Panc1 (cell line): ENCODE data around the gene LRMDA. TPM values are rescaled to one million over a fixed set of nuclear protein-coding genes. Genes with fewer than 3 reads are reported as not detected.

Source experiments
- ATAC-seq: fragments of 200-7000 bp; cut with Tn5 transposase; 2 replicates; pipeline ENCODE4 v1.9.1; 2020; ENCODE audit warnings: mild to moderate bottlenecking, moderate library complexity
- BruUV-seq: library from RNA; stranded (reverse); fragments of 400-500 nt; replicated peaks from 2 replicates; lab custom pipeline; 2021; lab: Mats Ljungman, UMichigan
- CTCF ChIA-PET: fragments of 300-600 bp; sonication (Branson Sonifier 250); formaldehyde crosslinking; loops from one replicate; lab custom pipeline; 2022; ENCODE audit warnings: antibody characterized with exemption; lab: Charles Lee
- POLR2A ChIA-PET: fragments of 300-600 bp; sonication (Branson Sonifier 250); formaldehyde crosslinking; loops from one replicate; lab custom pipeline; 2022; ENCODE audit warnings: antibody characterized with exemption; lab: Charles Lee
- DNase-seq: peaks from one replicate; pipeline ENCODE4 v3.0.0-alpha.2; 2010; ENCODE audit warnings: low read depth, low spot score
- H3K27ac ChIP-seq: 2 replicates; pipeline ENCODE4 v1.5.1; 2011; ENCODE audit warnings: mild to moderate bottlenecking, low read length, inconsistent platforms
- H3K27me3 ChIP-seq: fragments of 200-500 bp; sonication (Bioruptor generic); 2 replicates; pipeline ENCODE4 v1.6.0; 2014; ENCODE audit warnings: low read length, inconsistent platforms; ENCODE audit not compliant: control insufficient read depth, insufficient read depth
- H3K36me3 ChIP-seq: fragments of 200-500 bp; sonication (Bioruptor generic); 2 replicates; pipeline ENCODE4 v1.5.1; 2014; ENCODE audit warnings: inconsistent platforms, mild to moderate bottlenecking, low read length, moderate library complexity; ENCODE audit not compliant: control insufficient read depth, insufficient read depth
- H3K4me1 ChIP-seq: 2 replicates; pipeline ENCODE4 v1.5.1; 2011; ENCODE audit warnings: inconsistent platforms, mild to moderate bottlenecking, low read length, moderate library complexity; ENCODE audit not compliant: control insufficient read depth, insufficient read depth
- H3K4me3 ChIP-seq, 2 experiments: 2 replicates each; pipeline ENCODE4 v1.5.1; 2011 to 2012; ENCODE audit warnings: low read depth in 2 of 2, low read length in 2 of 2, mild to moderate bottlenecking in 2 of 2, inconsistent platforms in 1 of 2, moderate library complexity in 1 of 2
- H3K9me3 ChIP-seq: fragments of 200-500 bp; sonication (Bioruptor generic); 2 replicates; pipeline ENCODE4 v1.5.1; 2014; ENCODE audit warnings: low read depth, mild to moderate bottlenecking, inconsistent platforms, low read length, moderate library complexity; ENCODE audit not compliant: control insufficient read depth, insufficient read depth
- POLR2AphosphoS5 ChIP-seq: IDR thresholded peaks from 2 replicates; pipeline ENCODE4 v1.6.1; 2012; ENCODE audit warnings: mild to moderate bottlenecking, low read depth, low read length, moderate library complexity
- SIN3A ChIP-seq: IDR thresholded peaks from 2 replicates; pipeline ENCODE4 v1.6.1; 2012; ENCODE audit warnings: low read depth, mild to moderate bottlenecking, low read length, moderate library complexity, borderline replicate concordance; ENCODE audit not compliant: insufficient read depth
- TCF7L2 ChIP-seq: IDR thresholded peaks from 2 replicates; pipeline ENCODE4 v1.6.1; 2011; ENCODE audit warnings: mild to moderate bottlenecking, low read depth, low read length, inconsistent platforms
- in situ Hi-C: cut with HindIII; loops from 2 replicates; pipeline ENCODE4 v1.10.0; 2016; ENCODE audit warnings: low sequenced_read_pairs, low pct_unique_long_range_greater_than_20kb
- intact Hi-C: fragments of 100-400 bp; cut with micrococcal nuclease; formaldehyde crosslinking; loops from one replicate; pipeline ENCODE4 v1.10.0; 2022; ENCODE audit not compliant: unreplicated experiment
- total RNA-seq: library from RNA; stranded (reverse); gene quantifications from one replicate; pipeline ENCODE4 v1.2.1, GENCODE V29; 2021; ENCODE audit not compliant: unreplicated experiment
- TF ChIP-seq, protein P1 (sequence below): fragments of 450-650 bp; IDR thresholded peaks from 2 replicates; pipeline ENCODE4 v1.5.1; 2017; ENCODE audit warnings: mild to moderate bottlenecking
- TF ChIP-seq, protein P2 (sequence below), 2 experiments: IDR thresholded peaks; 2 replicates each; pipeline ENCODE4 v1.6.1; 2011 to 2012; ENCODE audit warnings: low read depth in 2 of 2, control low read depth in 1 of 2, low read length in 1 of 2, mild to moderate bottlenecking in 1 of 2, moderate library complexity in 1 of 2; ENCODE audit not compliant: insufficient read depth in 1 of 2

LRMDA gene
- total RNA-seq, 1 experiment from 2014 or later = 1.2 TPM

DNA sequence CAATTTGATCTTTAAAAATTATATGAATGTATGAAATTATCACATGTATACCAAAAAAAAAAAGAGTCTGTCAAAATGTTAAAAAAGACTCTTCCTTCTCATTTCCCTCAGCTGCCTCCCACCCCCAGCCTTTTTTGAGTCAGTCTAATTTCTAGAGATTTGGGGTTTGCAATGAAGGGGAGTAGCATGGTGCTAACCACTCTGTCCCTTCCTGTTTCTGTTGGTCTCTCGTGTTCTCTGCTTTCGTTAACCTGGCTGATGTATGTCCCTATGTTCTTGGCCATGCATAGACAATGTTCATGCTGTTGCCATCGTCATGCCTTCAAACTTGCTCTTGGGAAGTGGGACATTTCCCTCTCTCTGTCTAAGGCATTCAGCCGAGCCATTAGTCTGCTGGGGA is 474.1 kb downstream of the LRMDA start:
- H3K27ac ChIP-seq = no peak overlapping the region
- H3K27me3 ChIP-seq = peaks cover 18% of the 10 kb centered on the region
- intact Hi-C loops = no loop called here
- H3K4me1 ChIP-seq = no peaks in the 10 kb centered on the region
- ATAC-seq (no peak), DNase-seq (no peak)
- ChIA-PET CTCF (no interaction called here), POLR2A (no interaction called here)
- no peaks in the 10 kb centered on the region for H3K36me3 ChIP-seq
- H3K4me3 ChIP-seq = no peak overlapping the region
- H3K9me3 ChIP-seq = no peaks in the 10 kb centered on the region
- in situ Hi-C loops = no loop called here
- TF ChIP-seq, protein P1, sequence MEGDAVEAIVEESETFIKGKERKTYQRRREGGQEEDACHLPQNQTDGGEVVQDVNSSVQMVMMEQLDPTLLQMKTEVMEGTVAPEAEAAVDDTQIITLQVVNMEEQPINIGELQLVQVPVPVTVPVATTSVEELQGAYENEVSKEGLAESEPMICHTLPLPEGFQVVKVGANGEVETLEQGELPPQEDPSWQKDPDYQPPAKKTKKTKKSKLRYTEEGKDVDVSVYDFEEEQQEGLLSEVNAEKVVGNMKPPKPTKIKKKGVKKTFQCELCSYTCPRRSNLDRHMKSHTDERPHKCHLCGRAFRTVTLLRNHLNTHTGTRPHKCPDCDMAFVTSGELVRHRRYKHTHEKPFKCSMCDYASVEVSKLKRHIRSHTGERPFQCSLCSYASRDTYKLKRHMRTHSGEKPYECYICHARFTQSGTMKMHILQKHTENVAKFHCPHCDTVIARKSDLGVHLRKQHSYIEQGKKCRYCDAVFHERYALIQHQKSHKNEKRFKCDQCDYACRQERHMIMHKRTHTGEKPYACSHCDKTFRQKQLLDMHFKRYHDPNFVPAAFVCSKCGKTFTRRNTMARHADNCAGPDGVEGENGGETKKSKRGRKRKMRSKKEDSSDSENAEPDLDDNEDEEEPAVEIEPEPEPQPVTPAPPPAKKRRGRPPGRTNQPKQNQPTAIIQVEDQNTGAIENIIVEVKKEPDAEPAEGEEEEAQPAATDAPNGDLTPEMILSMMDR = no peak
- no peak for TF ChIP-seq TCF7L2
- no peak for TF ChIP-seq SIN3A
- BruUV-seq = no TSS peak

DNA sequence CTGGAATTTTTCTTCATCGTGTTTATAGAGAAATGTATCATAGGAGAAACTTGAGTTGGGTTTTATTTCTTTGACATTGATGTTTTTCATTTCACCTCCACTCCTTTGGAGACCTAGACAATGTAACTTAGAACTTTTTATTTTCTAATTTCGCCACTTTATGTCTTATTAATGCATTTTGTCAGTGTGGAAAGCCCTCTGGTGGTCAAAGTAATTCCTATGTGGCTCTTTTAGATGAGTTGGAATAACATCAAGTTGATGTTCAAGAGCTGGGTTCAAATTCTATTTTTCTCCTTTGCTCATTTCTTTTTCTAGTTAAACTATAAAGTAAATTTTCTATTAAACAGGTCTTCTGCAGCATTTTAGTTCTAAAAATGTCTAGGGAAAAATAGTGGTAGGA is 478.6 kb downstream of the LRMDA start:
- peaks cover 11% of the 10 kb centered on the region; the same call in 1 of the 2 replicates for H3K27me3 ChIP-seq
- no peak overlapping the region for H3K27ac ChIP-seq
- no peaks in the 10 kb centered on the region for H3K4me1 ChIP-seq
- no peak for DNase-seq
- no peak overlapping the region for H3K4me3 ChIP-seq
- no peak for ATAC-seq
- CTCF ChIA-PET = no interaction called here
- POLR2A ChIA-PET = no interaction called here
- intact Hi-C loops = loop anchor here (10.0 kb wide), 1 partner anchor 505 kb away; the partner anchor contains the start of gene ZNF503
- H3K36me3 ChIP-seq = no peaks in the 10 kb centered on the region
- no peak for TF ChIP-seq POLR2AphosphoS5
- TF ChIP-seq, protein P1 = peak; percentile 35; the same call in 1 of the 2 replicates
- no TSS peak for BruUV-seq
- in situ Hi-C loops = no loop called here
- no peaks in the 10 kb centered on the region for H3K9me3 ChIP-seq

DNA sequence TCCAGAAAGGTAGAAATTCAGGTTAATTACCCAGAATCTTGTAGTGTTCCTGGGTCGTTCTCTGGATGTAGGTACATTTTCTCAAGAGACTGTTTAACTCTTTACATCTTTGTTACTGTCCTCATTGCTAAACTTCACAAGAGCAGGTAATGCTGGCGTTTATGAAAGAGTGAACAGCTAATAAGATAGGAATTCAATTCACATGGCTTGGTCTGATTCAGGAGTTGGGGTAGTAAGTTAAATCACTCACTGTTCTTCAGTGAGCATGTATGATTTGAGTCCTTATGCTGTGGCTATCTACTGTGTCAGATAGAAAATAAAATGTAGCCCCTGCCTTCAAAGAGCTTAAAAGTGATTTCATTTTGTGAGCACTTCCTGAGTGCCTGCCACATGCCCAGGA is 480.0 kb downstream of the LRMDA start:
- no TSS peak for BruUV-seq
- DNase-seq (no peak), ATAC-seq (no peak)
- Histone ChIP-seq H3K36me3 (no peaks in the 10 kb centered on the region), H3K4me1 (no peaks in the 10 kb centered on the region), H3K4me3 (no peak overlapping the region), H3K9me3 (no peaks in the 10 kb centered on the region), H3K27me3 (peaks cover 11% of the 10 kb centered on the region; the same call in 1 of the 2 replicates), H3K27ac (no peak overlapping the region)
- POLR2A ChIA-PET = no interaction called here
- intact Hi-C loops (loop anchor here (10.0 kb wide), 1 partner anchor 507 kb away; the partner anchor contains the start of gene ZNF503), in situ Hi-C loops (no loop called here)
- CTCF ChIA-PET = interaction anchor here (0.5 kb wide), 1 partner anchor 99 kb away, joined by 5 read pairs; no protein-coding TSS in a partner anchor
- TF ChIP-seq, protein P1 = no peak
- TF ChIP-seq, protein P2, sequence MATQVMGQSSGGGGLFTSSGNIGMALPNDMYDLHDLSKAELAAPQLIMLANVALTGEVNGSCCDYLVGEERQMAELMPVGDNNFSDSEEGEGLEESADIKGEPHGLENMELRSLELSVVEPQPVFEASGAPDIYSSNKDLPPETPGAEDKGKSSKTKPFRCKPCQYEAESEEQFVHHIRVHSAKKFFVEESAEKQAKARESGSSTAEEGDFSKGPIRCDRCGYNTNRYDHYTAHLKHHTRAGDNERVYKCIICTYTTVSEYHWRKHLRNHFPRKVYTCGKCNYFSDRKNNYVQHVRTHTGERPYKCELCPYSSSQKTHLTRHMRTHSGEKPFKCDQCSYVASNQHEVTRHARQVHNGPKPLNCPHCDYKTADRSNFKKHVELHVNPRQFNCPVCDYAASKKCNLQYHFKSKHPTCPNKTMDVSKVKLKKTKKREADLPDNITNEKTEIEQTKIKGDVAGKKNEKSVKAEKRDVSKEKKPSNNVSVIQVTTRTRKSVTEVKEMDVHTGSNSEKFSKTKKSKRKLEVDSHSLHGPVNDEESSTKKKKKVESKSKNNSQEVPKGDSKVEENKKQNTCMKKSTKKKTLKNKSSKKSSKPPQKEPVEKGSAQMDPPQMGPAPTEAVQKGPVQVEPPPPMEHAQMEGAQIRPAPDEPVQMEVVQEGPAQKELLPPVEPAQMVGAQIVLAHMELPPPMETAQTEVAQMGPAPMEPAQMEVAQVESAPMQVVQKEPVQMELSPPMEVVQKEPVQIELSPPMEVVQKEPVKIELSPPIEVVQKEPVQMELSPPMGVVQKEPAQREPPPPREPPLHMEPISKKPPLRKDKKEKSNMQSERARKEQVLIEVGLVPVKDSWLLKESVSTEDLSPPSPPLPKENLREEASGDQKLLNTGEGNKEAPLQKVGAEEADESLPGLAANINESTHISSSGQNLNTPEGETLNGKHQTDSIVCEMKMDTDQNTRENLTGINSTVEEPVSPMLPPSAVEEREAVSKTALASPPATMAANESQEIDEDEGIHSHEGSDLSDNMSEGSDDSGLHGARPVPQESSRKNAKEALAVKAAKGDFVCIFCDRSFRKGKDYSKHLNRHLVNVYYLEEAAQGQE (IDR thresholded peaks at IDR 0.05; ENCODE audit: insufficient read depth in 1 of 2, low read depth in 2 of 2, low read length in 1 of 2) = no peak
- TF ChIP-seq POLR2AphosphoS5 (no peak), TCF7L2 (no peak), SIN3A (no peak)
